ENCODE results near the gene PPFIBP1.
"Not testable (repeated sequence)": the region's sequence is repeated elsewhere in the genome, so short reads cannot be mapped to it uniquely, and the experiment has no call there.

The PPFIBP1 gene

DNA sequence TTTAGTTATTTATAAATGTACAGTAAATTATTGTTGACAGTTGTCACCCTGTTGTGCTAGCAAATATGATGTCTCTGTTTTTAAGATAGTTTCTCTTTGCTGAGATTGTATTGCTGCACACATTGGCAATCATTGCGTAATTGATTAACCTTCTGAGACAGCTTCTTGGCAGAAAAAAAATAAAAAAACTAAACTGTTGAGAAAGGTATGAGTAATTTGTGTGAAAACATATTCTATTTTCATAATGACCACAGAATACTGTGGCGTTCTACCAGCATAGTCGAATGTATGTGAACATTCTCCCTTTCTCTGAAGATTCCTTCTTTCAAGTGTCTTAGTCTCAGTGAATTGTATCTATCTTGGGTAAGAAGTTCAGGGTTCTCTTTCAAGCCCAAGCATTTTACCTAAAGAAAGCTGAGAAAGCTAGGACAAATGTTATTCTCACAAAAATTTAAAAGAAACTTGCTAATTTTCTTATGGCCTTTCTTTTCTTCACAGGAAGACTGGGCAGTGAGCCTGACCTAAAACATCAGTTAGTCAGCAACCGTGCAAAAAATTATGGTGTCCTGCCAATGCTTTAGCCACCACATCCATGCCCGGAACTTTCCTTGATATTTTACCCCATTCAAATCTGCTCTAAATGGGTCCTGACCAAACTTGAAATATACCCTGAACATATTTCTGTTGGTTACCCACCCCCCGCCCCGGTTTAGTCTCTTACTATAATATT is 103.3 kb downstream of the PPFIBP1 start:
- DNase-seq (ENCODE audit: low read depth, low spot score) = no peak

DNA sequence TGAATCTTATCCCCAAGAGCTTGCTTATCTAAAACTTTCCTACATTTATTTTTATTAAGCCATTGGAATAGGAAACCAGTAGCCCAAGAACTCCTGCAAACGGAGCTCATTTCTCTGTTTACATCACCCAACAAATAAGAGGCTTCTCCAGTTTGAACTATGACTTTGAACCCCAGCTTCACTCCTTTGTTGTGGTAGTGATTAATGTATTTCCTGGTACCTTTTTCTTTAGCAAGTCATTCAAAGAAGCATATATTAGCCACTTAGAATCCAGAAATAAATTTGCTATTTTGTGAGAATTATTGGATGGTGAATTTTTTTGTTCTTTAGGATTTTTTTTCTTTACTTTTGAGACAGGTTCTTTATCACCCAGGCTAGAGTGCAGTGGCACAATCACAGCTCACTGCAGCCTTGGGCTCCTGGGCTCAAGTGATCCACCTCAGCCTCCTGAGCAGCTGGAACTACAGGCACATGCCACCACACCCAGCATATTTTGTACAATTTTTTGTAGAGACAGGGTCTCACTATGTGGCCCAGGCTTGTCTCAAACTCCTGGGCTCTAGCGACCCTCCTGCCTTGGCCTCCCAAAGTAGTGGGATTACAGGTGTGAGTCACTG is 104.0 kb downstream of the PPFIBP1 start:
- not testable (repeated sequence) for DNase-seq (ENCODE audit: low read depth, low spot score)

DNA sequence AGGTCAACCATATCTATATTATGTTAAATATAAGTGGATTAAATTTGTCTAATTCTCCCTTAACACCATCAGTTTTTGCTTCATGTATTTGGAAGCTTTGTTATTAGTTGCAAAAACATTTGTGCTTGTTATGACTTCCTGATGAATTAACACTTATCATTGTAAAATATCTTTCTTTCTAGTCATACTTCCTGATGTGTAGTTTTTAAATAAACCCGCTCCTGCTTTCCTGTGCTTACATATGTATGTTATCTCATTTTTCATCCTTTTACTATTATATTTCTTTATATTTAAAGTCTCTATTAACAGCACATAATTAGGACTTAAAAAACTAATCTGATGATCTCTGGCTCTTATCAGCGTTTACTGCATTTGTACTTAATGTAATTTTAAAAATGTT is 106.2 kb downstream of the PPFIBP1 start:
- not testable (repeated sequence) for DNase-seq (ENCODE audit: low read depth, low spot score)

DNA sequence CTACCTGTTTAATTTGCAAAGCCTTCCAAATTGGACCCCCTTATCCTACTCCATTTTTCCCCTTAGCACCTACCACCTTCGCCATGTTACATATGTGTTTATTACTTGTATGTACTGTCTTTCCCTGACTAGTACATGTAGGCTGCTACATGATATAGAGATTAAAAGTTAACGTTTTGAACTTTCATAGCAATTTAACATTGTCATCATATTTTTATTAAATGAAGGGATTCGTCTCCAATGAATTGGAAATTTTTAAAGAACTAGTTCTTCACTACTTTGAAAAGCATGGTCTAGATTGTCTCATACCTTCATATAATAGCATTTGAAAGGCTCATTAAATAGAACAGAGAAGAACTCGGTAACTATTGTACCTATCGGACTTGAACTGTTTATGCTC is 107.4 kb downstream of the PPFIBP1 start:
- no peak for DNase-seq (ENCODE audit: low read depth, low spot score)

DNA sequence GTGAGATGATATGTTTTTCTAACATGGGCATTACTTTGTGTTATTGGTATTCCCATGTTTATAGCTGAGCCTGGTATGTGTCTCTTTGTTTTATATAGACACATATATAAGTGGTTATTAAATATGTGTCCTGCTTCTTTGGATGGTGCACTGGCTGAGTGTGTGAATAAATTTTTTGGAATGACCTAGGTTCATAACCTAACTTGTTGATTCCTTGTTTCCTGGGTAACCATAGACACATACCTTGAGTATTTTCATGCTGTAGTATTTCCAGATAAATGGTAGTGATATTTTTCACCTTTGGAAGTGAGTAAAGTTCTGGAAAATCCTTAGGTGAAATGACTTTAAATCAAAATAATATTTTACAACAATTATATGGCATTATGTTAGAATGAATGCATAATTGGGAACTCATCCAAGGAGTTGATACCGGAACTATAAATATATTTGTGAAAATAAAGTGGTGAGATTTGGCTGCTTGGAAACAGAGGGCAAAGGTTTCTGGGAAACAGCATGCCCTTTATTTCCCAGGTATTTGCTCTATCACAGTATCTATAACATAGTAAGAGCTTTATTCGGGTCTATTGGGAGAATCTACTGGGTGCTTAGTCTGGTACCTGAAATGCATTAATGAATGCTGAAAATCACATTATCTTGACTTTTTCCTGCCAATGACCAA is 107.9 kb downstream of the PPFIBP1 start:
- DNase-seq (ENCODE audit: low read depth, low spot score) = no peak

DNA sequence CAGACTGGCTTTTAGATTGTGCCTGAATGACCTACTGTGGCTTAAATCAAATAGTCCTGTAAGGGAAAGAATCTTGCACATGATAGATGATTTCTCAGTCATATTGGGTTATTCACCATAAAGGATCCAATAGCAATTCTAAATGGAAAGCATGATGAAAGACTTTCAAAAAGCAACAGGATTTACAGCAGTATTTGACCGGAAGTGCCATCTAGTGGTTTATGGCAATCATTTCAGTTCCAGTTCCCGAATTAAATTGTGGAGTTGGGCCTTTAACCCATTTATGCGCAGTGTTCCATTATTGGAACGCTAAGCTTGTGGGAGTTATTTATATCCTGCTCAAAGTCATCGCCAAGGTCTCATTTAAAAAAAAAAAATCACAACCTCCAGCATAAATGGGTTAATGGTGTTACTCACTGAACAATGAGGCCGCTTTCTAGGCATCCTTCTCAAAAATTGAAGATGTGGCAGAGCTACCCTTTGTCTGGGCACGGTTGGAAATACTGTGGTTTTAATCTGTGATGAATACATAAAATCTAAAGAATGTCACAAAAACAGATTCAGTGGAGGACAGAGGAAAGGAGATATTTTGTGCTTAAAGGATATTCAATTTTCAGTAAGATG is 111.5 kb downstream of the PPFIBP1 start:
- no peak for DNase-seq (ENCODE audit: low read depth, low spot score)

DNA sequence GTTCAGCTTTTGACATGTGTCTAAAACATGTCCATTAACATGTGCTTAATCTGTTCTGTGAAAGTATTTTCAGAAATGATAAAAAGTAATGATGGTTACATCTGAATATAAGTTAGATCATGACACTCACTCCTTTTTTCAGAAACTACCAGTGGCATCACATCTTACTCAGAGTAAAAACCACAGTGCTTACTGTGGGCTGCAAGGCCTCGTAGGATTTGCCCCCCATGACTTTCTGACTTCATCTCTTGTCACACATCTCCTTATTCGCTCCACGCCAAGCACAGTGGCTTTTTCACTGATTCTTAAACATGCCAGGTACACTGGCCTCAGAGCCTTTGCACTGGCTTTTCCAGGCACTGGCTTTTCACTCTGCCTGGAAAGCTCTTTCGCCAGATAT is 112.6 kb downstream of the PPFIBP1 start:
- not testable (repeated sequence) for DNase-seq (ENCODE audit: low read depth, low spot score)

DNA sequence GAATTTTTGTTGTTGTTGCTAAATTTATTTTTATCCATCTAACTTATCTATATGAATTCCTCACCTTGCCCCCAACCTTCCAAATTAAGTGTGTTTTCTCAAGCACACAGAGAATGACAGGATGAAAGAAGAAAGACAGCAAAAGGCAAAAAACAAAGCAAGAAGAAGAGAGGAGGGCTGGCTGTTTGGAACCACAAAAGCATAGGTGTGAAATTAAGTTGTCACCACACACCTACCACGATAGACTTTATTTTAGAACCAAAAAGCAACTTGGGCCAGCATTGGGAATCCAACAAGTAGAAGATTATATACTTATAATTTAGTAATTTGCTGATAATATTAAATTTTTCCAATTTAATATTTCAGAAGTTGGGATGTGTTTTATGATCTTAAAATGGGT is 113.5 kb downstream of the PPFIBP1 start:
- DNase-seq (ENCODE audit: low read depth, low spot score) = no peak

DNA sequence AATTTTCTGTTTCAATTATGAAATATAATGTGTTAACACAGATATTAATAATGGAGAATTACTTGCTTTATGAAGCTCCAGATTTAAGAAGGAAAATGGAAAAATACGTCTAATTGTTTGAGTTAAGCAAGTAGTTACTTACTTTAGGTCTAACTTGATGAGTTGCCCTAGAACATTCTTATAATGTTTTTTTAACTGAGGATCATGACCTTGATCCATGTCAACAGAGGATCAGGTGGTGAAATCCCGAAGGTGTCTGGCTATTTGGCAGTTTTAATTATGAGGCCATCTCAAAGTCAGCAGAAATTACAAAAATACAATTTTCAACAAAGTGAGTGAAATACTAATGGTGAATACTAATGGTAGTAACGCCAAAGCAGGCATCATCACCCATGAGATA is 115.3 kb downstream of the PPFIBP1 start:
- no peak for DNase-seq (ENCODE audit: low read depth, low spot score)

DNA sequence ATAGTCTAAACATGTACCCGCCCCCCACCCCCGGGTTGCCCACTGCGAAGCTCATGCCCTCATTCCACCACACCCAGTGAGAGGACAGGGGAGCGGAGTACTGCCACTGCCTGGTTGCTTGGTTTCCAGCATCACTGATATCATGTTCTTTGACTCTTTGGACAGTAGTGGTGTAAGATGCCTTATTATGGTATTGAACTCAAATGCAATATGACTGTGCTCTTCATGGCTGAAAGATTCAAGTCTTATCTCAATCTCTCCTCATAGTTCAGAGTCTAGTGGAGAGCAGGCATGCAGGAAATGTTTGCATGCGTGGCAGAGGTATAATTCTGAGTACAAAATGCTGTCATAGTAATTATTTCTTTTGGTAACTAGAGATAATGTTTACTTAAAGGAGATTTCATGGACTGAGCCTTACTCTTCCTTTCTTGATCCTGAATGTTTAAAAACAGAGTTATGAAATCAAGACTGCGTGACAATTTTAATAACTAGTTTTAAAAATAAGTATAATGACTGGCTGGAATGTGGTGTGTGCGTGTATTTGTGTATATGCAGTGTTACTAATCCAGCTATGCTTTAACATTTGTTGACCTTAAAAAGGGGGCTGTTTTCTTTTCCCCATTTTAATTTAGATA is 116.7 kb downstream of the PPFIBP1 start:
- DNase-seq (ENCODE audit: low read depth, low spot score) = not testable (repeated sequence)

DNA sequence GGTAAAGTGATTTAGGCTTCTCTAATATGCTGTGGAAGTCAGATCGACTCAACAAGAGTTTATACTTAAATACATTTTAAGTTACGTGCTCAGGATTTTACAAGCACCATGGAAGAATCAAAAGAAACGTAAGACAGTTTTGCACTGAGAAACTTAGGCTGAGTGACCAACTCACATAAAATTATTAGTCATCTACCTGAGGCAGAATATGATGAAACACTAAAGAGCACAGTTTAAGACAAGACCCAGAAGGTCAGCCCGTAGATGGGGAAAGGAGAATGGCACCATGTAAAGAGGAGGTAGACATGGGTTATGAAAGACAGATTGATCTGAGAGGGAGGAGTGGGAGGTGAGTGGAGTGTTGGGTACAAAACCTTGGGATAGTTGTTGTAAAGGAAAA is 118.4 kb downstream of the PPFIBP1 start:
- not testable (repeated sequence) for DNase-seq (ENCODE audit: low read depth, low spot score)

DNA sequence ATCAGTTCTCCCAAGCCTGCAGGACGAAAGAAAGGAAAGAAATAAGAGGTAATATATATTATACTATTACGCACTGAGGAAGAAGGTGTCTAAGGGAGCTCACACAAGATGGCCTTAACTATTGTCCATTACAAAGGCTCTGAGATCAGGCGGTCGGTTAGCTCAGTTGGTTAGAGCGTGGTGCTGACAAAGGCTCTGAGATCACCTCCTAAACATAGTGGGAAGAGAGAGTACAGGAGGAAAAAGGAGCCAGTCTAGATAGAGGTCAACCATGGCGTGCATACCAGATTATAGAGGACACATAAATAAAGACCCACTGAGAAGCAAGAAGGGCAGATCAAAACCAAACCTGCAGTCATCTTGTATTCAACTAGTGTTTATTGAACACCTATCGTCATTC is 118.9 kb downstream of the PPFIBP1 start:
- not testable (repeated sequence) for DNase-seq (ENCODE audit: low read depth, low spot score)

DNA sequence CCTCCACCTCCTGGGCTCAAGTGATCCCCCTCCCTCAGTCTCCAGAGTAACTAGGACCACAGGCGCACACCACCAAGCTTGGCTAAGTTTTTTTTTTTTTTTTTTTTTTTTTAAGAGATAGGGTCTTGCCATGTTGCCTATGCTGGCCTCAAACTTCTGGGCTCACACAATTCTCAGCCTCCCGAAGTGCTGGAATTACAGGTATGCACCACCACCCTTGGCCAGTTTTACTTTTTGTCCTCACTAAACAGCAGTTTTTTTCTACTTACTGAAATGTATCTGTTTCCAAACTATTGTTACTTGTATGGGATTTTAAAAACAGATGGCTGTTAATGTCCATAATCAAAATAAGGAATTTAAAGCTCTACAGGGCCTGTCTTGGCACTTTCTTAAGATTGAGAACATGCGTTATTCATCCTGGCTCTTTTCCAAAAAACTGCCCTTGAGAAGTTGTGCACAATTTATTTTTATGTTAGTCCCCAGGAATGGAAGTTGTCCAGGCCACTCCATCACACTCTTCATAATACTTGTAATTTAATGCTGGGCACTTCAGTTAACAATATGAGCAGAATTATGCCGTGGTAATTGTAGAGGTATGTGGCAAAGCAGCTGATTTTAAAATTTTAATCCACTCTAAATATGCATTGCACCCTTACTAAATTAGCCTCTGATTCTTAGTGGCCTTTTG is 120.3 kb downstream of the PPFIBP1 start:
- DNase-seq (ENCODE audit: low read depth, low spot score) = no peak

DNA sequence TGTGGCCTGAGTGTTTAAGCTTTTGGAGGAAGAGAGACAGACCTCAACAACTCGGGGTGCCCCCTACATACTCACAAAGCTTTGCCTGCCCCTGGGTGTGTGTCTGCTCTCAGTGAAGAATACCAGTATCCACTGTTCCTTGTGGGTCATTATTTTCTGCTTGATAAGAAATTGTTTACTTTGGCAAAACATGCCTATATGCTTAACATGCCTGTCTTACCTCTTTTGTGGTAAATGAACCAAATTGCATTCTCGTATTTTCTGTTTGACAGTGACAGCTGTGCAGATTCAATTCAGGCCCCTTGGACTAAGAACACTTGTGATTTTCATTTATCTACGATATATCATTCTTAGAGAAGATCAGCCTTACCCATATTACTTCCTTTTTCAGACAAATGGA is 121.7 kb downstream of the PPFIBP1 start:
- DNase-seq (ENCODE audit: low read depth, low spot score) = no peak

DNA sequence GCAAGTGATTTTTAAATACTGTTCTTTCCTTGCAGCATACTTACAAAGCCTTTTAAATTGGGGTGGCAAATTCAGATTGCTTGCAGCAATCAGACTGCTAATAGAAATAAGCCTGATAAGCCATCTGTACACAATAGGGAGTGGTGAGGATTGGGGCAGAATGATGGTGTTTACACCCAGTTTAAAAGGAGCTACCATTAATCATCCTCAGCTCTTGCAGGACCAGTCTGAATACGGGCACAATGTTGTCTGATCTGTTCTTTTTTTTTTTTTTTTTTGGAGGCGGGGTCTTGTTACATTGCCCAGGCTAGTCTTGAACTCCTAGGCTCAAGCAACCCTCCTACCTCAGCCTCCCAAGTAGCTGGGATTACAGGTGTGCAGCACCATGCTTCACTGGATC is 122.1 kb downstream of the PPFIBP1 start:
- no peak for DNase-seq (ENCODE audit: low read depth, low spot score)

DNA sequence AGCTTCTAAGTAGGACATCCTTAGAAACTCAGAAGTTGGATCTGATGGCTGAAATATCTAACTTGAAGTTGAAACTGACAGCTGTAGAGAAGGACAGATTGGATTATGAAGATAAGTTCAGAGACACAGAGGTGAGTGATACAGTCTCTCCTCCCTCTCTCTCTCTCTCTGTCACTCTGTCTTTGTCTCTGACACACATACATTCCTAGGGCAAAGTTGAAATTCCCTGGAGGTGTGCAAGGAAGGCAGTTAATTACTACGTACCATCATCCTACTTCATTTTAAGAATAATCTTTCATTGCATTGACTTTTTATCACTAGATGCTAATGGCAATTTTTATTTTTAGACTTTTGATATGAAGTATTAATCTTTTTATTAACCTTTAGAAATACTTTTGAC is 126.0 kb downstream of the PPFIBP1 start:
- DNase-seq (ENCODE audit: low read depth, low spot score) = no peak

DNA sequence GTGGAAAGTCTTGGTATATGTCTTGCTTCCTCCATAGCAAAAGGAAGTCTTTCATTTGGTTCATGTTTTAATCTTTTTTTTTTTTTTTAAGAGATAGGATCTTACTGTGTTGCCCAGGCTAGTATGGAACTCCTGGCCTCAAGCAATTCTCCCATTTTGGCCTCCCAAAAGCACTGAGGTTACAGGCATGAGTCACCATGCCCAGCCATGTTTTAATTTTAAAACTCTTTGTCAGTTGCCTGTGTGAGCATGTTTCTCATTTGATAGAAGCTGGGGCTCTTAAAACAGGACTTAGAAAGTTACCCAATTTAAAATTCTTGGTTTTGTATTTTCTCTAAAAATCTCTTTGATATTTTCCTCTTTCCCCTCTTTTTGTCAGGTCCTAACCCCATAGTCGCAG is 127.2 kb downstream of the PPFIBP1 start:
- DNase-seq (ENCODE audit: low read depth, low spot score) = no peak

DNA sequence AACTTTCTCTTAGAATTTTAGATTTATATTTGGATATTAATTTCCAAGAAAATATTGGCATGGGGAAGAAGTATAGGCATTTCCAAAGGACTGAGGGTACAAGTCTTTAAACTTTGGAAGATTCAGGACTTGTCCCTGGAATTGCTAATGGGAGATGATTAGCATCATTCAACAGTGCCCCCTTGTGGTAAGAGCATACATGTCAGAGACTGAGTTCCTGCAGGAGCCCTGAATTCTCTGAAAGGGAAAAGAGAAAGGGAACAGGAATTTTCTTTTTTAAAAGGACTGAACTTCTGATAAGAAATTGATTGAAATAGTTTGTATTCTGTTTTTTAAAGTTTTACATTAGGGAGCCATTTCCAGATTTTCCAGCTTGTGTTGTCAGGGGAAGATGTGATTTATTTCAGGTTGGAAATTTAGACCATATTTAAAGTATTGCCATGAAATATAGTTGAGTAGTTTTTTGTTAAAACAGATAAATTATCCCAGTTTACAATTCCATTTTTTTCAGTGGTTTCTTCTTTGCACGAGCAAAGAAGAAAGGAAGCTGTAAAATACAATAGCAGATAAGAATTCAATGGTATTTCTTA is 128.3 kb downstream of the PPFIBP1 start:
- peak; percentile 5 for DNase-seq (ENCODE audit: low read depth, low spot score)

DNA sequence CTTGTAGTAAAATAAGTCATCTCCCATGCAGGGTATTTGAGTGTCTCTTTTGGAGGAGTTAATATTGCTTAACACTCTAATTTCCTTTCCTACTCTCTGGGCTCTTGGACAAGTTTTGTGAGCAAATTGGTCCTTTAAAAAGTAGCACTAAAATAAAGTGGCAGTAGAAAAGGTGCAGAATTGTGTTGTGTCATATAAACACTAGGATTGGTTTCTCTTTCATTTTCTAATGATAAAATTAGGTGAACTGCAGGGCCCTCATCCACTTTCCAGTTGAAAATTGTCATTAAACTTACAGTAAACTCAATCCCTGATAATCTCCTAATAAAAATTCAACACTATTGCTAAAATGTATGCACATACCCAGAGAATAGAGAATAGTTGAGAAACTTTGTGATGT is 129.7 kb downstream of the PPFIBP1 start:
- DNase-seq (ENCODE audit: low read depth, low spot score) = no peak

DNA sequence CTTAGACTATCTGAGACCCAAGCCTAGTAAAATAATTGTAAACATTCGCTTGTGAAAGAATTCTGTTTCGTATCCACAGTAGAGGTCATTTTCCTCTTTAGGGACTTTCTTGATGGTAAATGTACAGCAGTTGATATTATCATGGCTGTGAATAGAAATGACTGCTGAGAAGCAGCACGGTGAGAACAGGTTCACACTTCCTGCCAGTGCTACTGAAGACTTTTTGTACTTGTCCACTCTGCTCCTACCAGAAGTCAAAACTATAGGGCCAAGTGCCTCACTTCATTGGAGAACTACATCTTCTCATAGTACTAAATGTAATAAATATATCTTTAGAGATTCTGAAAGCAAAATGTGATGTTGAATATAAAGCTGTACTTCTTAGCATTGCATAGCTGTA is 131.5 kb downstream of the PPFIBP1 start:
- not testable (repeated sequence) for DNase-seq (ENCODE audit: low read depth, low spot score)

DNA sequence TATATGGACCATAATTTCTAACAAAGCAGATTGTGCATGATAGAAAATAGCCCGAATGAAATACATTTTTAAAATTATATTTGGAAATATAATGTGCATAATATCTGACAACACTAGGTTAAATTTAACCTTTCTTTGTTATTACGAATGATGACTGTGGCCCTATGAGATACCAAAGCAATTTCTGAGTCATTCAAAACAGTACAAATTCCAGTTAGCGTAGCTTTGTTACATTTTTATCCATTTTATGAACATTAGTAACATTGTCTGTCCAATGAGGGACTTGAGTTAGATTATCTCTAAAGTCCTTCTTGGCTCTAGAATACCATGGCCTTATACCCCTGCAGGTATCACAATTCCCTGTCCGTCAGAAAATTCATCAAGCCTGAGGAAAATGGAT is 133.3 kb downstream of the PPFIBP1 start:
- no peak for DNase-seq (ENCODE audit: low read depth, low spot score)
